Panc1 (cell line): ENCODE results near the gene DNAAF3. TPM values are rescaled to one million over a fixed set of nuclear protein-coding genes. Genes with fewer than 3 reads are reported as not detected.

Experiments used
- ATAC-seq: fragments of 200-7000 bp; cut with Tn5 transposase; 2 replicates; pipeline ENCODE4 v1.9.1; 2020; ENCODE audit warnings: mild to moderate bottlenecking, moderate library complexity
- BruUV-seq: library from RNA; stranded (reverse); fragments of 400-500 nt; replicated peaks from 2 replicates; lab custom pipeline; 2021; lab: Mats Ljungman, UMichigan
- CTCF ChIA-PET: fragments of 300-600 bp; sonication (Branson Sonifier 250); formaldehyde crosslinking; loops from one replicate; lab custom pipeline; 2022; ENCODE audit warnings: antibody characterized with exemption; lab: Charles Lee
- POLR2A ChIA-PET: fragments of 300-600 bp; sonication (Branson Sonifier 250); formaldehyde crosslinking; loops from one replicate; lab custom pipeline; 2022; ENCODE audit warnings: antibody characterized with exemption; lab: Charles Lee
- DNase-seq: peaks from one replicate; pipeline ENCODE4 v3.0.0-alpha.2; 2010; ENCODE audit warnings: low read depth, low spot score
- H3K27ac ChIP-seq: 2 replicates; pipeline ENCODE4 v1.5.1; 2011; ENCODE audit warnings: mild to moderate bottlenecking, low read length, inconsistent platforms
- H3K27me3 ChIP-seq: fragments of 200-500 bp; sonication (Bioruptor generic); 2 replicates; pipeline ENCODE4 v1.6.0; 2014; ENCODE audit warnings: low read length, inconsistent platforms; ENCODE audit not compliant: control insufficient read depth, insufficient read depth
- H3K36me3 ChIP-seq: fragments of 200-500 bp; sonication (Bioruptor generic); 2 replicates; pipeline ENCODE4 v1.5.1; 2014; ENCODE audit warnings: inconsistent platforms, mild to moderate bottlenecking, low read length, moderate library complexity; ENCODE audit not compliant: control insufficient read depth, insufficient read depth
- H3K4me1 ChIP-seq: 2 replicates; pipeline ENCODE4 v1.5.1; 2011; ENCODE audit warnings: inconsistent platforms, mild to moderate bottlenecking, low read length, moderate library complexity; ENCODE audit not compliant: control insufficient read depth, insufficient read depth
- H3K4me3 ChIP-seq, 2 experiments: 2 replicates each; pipeline ENCODE4 v1.5.1; 2011 to 2012; ENCODE audit warnings: low read depth in 2 of 2, low read length in 2 of 2, mild to moderate bottlenecking in 2 of 2, inconsistent platforms in 1 of 2, moderate library complexity in 1 of 2
- H3K9me3 ChIP-seq: fragments of 200-500 bp; sonication (Bioruptor generic); 2 replicates; pipeline ENCODE4 v1.5.1; 2014; ENCODE audit warnings: low read depth, mild to moderate bottlenecking, inconsistent platforms, low read length, moderate library complexity; ENCODE audit not compliant: control insufficient read depth, insufficient read depth
- POLR2AphosphoS5 ChIP-seq: IDR thresholded peaks from 2 replicates; pipeline ENCODE4 v1.6.1; 2012; ENCODE audit warnings: mild to moderate bottlenecking, low read depth, low read length, moderate library complexity
- SIN3A ChIP-seq: IDR thresholded peaks from 2 replicates; pipeline ENCODE4 v1.6.1; 2012; ENCODE audit warnings: low read depth, mild to moderate bottlenecking, low read length, moderate library complexity, borderline replicate concordance; ENCODE audit not compliant: insufficient read depth
- TCF7L2 ChIP-seq: IDR thresholded peaks from 2 replicates; pipeline ENCODE4 v1.6.1; 2011; ENCODE audit warnings: mild to moderate bottlenecking, low read depth, low read length, inconsistent platforms
- in situ Hi-C: cut with HindIII; loops from 2 replicates; pipeline ENCODE4 v1.10.0; 2016; ENCODE audit warnings: low sequenced_read_pairs, low pct_unique_long_range_greater_than_20kb
- intact Hi-C: fragments of 100-400 bp; cut with micrococcal nuclease; formaldehyde crosslinking; loops from one replicate; pipeline ENCODE4 v1.10.0; 2022; ENCODE audit not compliant: unreplicated experiment
- total RNA-seq: library from RNA; stranded (reverse); gene quantifications from one replicate; pipeline ENCODE4 v1.2.1, GENCODE V29; 2021; ENCODE audit not compliant: unreplicated experiment
- TF ChIP-seq, protein P1 (sequence below), 2 experiments: IDR thresholded peaks; 2 replicates each; pipeline ENCODE4 v1.6.1; 2011 to 2012; ENCODE audit warnings: low read depth in 2 of 2, control low read depth in 1 of 2, low read length in 1 of 2, mild to moderate bottlenecking in 1 of 2, moderate library complexity in 1 of 2; ENCODE audit not compliant: insufficient read depth in 1 of 2
- TF ChIP-seq, protein P2 (sequence below): fragments of 450-650 bp; IDR thresholded peaks from 2 replicates; pipeline ENCODE4 v1.5.1; 2017; ENCODE audit warnings: mild to moderate bottlenecking

The DNAAF3 gene
- total RNA-seq, 1 experiment from 2014 or later, result 12.4 TPM

DNA sequence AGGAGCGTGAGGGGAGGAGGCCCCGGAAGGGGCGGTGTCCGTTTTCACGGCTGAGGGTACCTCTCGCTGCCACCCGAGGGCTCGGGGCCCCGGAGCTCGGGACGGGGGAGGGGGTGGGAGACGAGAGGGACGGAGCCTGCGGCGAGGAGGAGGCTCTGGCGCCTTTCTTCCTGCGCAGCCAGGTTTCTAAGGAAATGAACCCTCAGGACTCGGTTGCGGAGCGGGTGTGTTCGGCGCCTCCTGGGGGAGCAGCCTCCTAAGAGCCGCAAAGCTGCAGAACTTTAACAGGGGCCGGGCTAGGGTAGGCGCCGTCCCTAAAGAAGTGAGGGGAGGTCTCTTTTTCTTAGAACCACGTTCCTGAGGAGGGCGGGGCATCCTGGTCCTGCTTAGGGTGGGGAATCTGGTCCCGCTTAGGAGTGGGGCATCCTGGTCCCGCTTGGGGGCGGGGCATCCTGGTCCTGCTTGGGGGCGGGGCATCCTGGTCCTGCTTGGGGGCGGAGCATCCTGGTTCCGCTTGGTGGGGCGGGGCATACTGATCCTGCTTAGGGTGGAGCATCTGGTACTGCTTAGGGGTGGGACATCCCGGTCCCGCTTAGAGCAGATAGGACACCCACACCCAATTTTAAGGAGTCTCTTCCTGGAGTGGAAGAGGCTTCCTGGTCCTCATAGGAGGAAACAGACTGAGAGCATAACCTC, 7.4 kb upstream of the DNAAF3 start:
- H3K27ac ChIP-seq, result peak overlapping the region; percentile 80
- H3K36me3 ChIP-seq, result no peaks in the 10 kb centered on the region
- TF ChIP-seq TCF7L2, result no peak
- 0 out of 2 replicates have a peak, but pooled peaks have one; percentile 71 for TF ChIP-seq SIN3A
- TF ChIP-seq POLR2AphosphoS5, result 0 out of 2 replicates have a peak, but pooled peaks have one; percentile 44
- H3K9me3 ChIP-seq, result no peaks in the 10 kb centered on the region
- CTCF ChIA-PET, result interaction anchor here (0.5 to 1.0 kb wide), 3 partner anchors 14 to 32 kb away, joined by 6 to 22 read pairs (median 8); no protein-coding TSS in a partner anchor
- POLR2A ChIA-PET, result interaction anchor here (0.7 kb wide), 1 partner anchor 35 kb away, joined by 3 read pairs; the partner anchor contains the start of gene PTPRH
- no peaks in the 10 kb centered on the region for H3K27me3 ChIP-seq
- in situ Hi-C loops (no loop called here), intact Hi-C loops (no loop called here)
- DNase-seq, result peak; percentile 54
- BruUV-seq, result no TSS peak
- H3K4me1 ChIP-seq, result peaks cover 8% of the 10 kb centered on the region; the same call in 1 of the 2 replicates
- peak overlapping the region; percentile 61 to 79 for H3K4me3 ChIP-seq
- peak; percentile 92 for ATAC-seq

DNA sequence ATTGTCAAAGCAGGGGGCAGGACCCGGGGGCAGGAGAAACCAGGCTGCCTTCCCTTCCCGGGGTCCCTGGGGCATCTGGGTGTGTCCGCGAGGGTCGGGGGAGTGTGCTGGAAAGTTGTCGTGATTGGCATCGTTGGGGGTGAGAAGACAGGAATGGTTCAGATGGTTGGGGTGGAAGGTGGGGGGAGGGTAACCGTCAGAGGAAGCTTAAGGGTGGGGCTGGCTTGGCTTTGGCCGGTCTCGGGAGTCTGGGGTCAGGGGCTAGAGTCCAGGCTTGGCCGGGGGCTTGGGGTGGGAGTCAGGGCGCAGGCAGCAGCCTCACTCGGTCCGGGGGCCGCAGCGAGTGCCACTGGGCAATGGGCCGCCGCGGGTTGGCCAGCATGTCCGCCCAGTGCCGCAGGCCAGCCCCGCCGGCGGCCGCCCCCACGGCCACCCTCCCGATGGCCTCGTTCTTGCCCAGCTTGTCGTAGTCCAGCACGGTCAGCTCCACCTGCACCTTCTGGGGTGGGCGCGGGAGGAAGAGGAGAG, 6.8 kb upstream of the DNAAF3 start:
- Histone ChIP-seq H3K4me3 (peak overlapping the region; percentile 61 to 79), H3K4me1 (peaks cover 8% of the 10 kb centered on the region; the same call in 1 of the 2 replicates), H3K9me3 (no peaks in the 10 kb centered on the region), H3K36me3 (no peaks in the 10 kb centered on the region), H3K27ac (peak overlapping the region; percentile 80), H3K27me3 (no peaks in the 10 kb centered on the region)
- ChIA-PET POLR2A (interaction anchor here (0.5 to 0.7 kb wide), 3 partner anchors 9 to 36 kb away, joined by 3 to 11 read pairs (median 5); partner anchors contain the start of gene PTPRH), CTCF (interaction anchor here (1.0 kb wide), 1 partner anchor 14 kb away, joined by 22 read pairs; no protein-coding TSS in a partner anchor)
- in situ Hi-C loops (no loop called here), intact Hi-C loops (no loop called here)
- DNase-seq (no peak), ATAC-seq (no peak; the same call in 1 of the 2 replicates)
- no TSS peak for BruUV-seq
- TF ChIP-seq, protein P1, sequence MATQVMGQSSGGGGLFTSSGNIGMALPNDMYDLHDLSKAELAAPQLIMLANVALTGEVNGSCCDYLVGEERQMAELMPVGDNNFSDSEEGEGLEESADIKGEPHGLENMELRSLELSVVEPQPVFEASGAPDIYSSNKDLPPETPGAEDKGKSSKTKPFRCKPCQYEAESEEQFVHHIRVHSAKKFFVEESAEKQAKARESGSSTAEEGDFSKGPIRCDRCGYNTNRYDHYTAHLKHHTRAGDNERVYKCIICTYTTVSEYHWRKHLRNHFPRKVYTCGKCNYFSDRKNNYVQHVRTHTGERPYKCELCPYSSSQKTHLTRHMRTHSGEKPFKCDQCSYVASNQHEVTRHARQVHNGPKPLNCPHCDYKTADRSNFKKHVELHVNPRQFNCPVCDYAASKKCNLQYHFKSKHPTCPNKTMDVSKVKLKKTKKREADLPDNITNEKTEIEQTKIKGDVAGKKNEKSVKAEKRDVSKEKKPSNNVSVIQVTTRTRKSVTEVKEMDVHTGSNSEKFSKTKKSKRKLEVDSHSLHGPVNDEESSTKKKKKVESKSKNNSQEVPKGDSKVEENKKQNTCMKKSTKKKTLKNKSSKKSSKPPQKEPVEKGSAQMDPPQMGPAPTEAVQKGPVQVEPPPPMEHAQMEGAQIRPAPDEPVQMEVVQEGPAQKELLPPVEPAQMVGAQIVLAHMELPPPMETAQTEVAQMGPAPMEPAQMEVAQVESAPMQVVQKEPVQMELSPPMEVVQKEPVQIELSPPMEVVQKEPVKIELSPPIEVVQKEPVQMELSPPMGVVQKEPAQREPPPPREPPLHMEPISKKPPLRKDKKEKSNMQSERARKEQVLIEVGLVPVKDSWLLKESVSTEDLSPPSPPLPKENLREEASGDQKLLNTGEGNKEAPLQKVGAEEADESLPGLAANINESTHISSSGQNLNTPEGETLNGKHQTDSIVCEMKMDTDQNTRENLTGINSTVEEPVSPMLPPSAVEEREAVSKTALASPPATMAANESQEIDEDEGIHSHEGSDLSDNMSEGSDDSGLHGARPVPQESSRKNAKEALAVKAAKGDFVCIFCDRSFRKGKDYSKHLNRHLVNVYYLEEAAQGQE (IDR thresholded peaks at IDR 0.05; ENCODE audit: insufficient read depth in 1 of 2, low read depth in 2 of 2, low read length in 1 of 2), result no peak
- TF ChIP-seq, protein P2, sequence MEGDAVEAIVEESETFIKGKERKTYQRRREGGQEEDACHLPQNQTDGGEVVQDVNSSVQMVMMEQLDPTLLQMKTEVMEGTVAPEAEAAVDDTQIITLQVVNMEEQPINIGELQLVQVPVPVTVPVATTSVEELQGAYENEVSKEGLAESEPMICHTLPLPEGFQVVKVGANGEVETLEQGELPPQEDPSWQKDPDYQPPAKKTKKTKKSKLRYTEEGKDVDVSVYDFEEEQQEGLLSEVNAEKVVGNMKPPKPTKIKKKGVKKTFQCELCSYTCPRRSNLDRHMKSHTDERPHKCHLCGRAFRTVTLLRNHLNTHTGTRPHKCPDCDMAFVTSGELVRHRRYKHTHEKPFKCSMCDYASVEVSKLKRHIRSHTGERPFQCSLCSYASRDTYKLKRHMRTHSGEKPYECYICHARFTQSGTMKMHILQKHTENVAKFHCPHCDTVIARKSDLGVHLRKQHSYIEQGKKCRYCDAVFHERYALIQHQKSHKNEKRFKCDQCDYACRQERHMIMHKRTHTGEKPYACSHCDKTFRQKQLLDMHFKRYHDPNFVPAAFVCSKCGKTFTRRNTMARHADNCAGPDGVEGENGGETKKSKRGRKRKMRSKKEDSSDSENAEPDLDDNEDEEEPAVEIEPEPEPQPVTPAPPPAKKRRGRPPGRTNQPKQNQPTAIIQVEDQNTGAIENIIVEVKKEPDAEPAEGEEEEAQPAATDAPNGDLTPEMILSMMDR, result no peak
- no peak for TF ChIP-seq POLR2AphosphoS5
- TF ChIP-seq TCF7L2, result no peak
- no peak for TF ChIP-seq SIN3A
